Central memory CD4-positive, alpha-beta T cell (primary cell): ENCODE results near the gene COQ8B.
A peak's percentile ranks its signal among the peaks of the same experiment; 100 is the strongest.

Experiments used
- DNase-seq: peaks from one replicate; pipeline ENCODE4 v3.0.0; 2022

The COQ8B gene

GRCh38 chr19:40690050-40690692, 26.5 kb downstream of the COQ8B start, which contains the start of gene NUMBL:
Gene NUMBL, minus strand, starts transcription at chr19:40690651. Its CDS starts 168 bp downstream, at chr19:40690483.
- no peak for DNase-seq

GRCh38 chr19:40689339-40690049, 27.2 kb downstream of the COQ8B start:
- peak; percentile 10 for DNase-seq

- no peak for DNase-seq
Observed at GRCh38 chr19:40688987-40689338, 27.7 kb downstream of the COQ8B start.

GRCh38 chr19:40688309-40688708, 28.4 kb downstream of the COQ8B start:
- no peak for DNase-seq

- DNase-seq, result no peak
Observed at GRCh38 chr19:40687525-40688016, 29.1 kb downstream of the COQ8B start.

- no peak for DNase-seq
Observed at GRCh38 chr19:40686882-40687524, 29.7 kb downstream of the COQ8B start.

- DNase-seq, result no peak
Observed at GRCh38 chr19:40685563-40685962, 31.1 kb downstream of the COQ8B start.

- no peak for DNase-seq
Observed at GRCh38 chr19:40685016-40685526, 31.6 kb downstream of the COQ8B start.

- DNase-seq, result no peak
Observed at GRCh38 chr19:40684280-40684679, 32.4 kb downstream of the COQ8B start.

- no peak for DNase-seq
Observed at GRCh38 chr19:40683437-40683836, 33.2 kb downstream of the COQ8B start.

- no peak for DNase-seq
Observed at GRCh38 chr19:40682431-40682964, 34.2 kb downstream of the COQ8B start.

- DNase-seq, result no peak
Observed at GRCh38 chr19:40681039-40681438, 35.6 kb downstream of the COQ8B start.

- DNase-seq, result no peak
Observed at GRCh38 chr19:40677156-40677555, 39.5 kb downstream of the COQ8B start.

GRCh38 chr19:40674291-40674690, 42.4 kb downstream of the COQ8B start:
- DNase-seq, result no peak

GRCh38 chr19:40673397-40673796, 43.3 kb downstream of the COQ8B start:
- DNase-seq, result no peak

GRCh38 chr19:40672573-40673299, 44.0 kb downstream of the COQ8B start:
- no peak for DNase-seq

GRCh38 chr19:40672038-40672437, 44.6 kb downstream of the COQ8B start:
- no peak for DNase-seq

- no peak for DNase-seq
Observed at GRCh38 chr19:40671404-40671803, 45.3 kb downstream of the COQ8B start.

GRCh38 chr19:40668991-40669614, 47.6 kb downstream of the COQ8B start:
- DNase-seq, result no peak

GRCh38 chr19:40667602-40668001, 49.1 kb downstream of the COQ8B start:
- no peak for DNase-seq

GRCh38 chr19:40666803-40667438, 49.8 kb downstream of the COQ8B start:
- no peak for DNase-seq
